Astrocyte of the cerebellum (primary cell): Measurements from ENCODE around the gene KDM4C.
A peak's percentile ranks its signal among the peaks of the same experiment; 100 is the strongest.
"Not testable (repeated sequence)": the region's sequence is repeated elsewhere in the genome, so short reads cannot be mapped to it uniquely, and the experiment has no call there.

Experiments used
- DNase-seq: peaks from one replicate; pipeline ENCODE4 v3.0.0-alpha.2; 2011; ENCODE audit warnings: low read depth
- H3K4me3 ChIP-seq: 2 replicates; pipeline ENCODE4 v1.5.1; 2011; ENCODE audit warnings: mild to moderate bottlenecking, low read depth, low read length, moderate library complexity
- CTCF ChIP-seq: IDR thresholded peaks from 2 replicates; pipeline ENCODE4 v1.5.1; 2012; ENCODE audit warnings: low read length, low read depth, moderate library complexity, mild to moderate bottlenecking; ENCODE audit errors: missing control alignments
- in situ Hi-C: cut with HindIII; loops from 2 replicates; pipeline ENCODE4 v1.10.0; 2017; ENCODE audit warnings: low sequenced_read_pairs

The KDM4C gene

GRCh38 chr9:6757456-6758247 is at the start of gene KDM4C:
TSS of gene KDM4C (plus strand) at chr9:6757973. CDS start at chr9:6792989, 35,016 bp downstream.
- peak within 1 kb of the TSS; percentile 97 for H3K4me3 ChIP-seq
- in situ Hi-C loops = no loop called here
- no peak for TF ChIP-seq CTCF
- DNase-seq = peak; percentile 83

- H3K4me3 ChIP-seq = no peak overlapping the region
- no peak for TF ChIP-seq CTCF
- in situ Hi-C loops = no loop called here
- no peak for DNase-seq
These were observed 49.0 kb upstream of the KDM4C start for GRCh38 chr9:6708732-6709131.

- peak; percentile 59 for DNase-seq
These were observed 46.4 kb upstream of the KDM4C start for GRCh38 chr9:6711403-6711802.

GRCh38 chr9:6712041-6712440 is 45.7 kb upstream of the KDM4C start:
- no peak for TF ChIP-seq CTCF
- in situ Hi-C loops = no loop called here
- DNase-seq = no peak
- no peak overlapping the region for H3K4me3 ChIP-seq

More at GRCh38 chr9:6711403-6711802, 46.4 kb upstream of the KDM4C start:
- in situ Hi-C loops = no loop called here
- no peak overlapping the region for H3K4me3 ChIP-seq
- TF ChIP-seq CTCF = no peak

- no peak for TF ChIP-seq CTCF
- no peak for DNase-seq
- in situ Hi-C loops = no loop called here
- no peak overlapping the region for H3K4me3 ChIP-seq
These were observed 43.6 kb upstream of the KDM4C start for GRCh38 chr9:6714176-6714575.

- not testable (repeated sequence) for H3K4me3 ChIP-seq, DNase-seq
These were observed 42.5 kb upstream of the KDM4C start for GRCh38 chr9:6715153-6715754.

More at GRCh38 chr9:6715153-6715754, 42.5 kb upstream of the KDM4C start:
- in situ Hi-C loops = not testable (repeated sequence)
